IPS-18a (cell line): ENCODE measurements around the gene NRAP.
A peak's percentile ranks its signal among the peaks of the same experiment; 100 is the strongest.
"Not testable (repeated sequence)": the region's sequence is repeated elsewhere in the genome, so short reads cannot be mapped to it uniquely, and the experiment has no call there.

Source experiments
- H3K27ac ChIP-seq: one replicate; pipeline ENCODE4 v1.5.1; 2013; ENCODE audit warnings: low read length
- H3K27me3 ChIP-seq: one replicate; pipeline ENCODE4 v1.6.1; 2013; ENCODE audit warnings: mild to moderate bottlenecking, low read length; ENCODE audit not compliant: control insufficient read depth, insufficient read depth
- H3K36me3 ChIP-seq: one replicate; pipeline ENCODE4 v1.6.1; 2013; ENCODE audit warnings: low read depth, low read length; ENCODE audit not compliant: control insufficient read depth
- H3K4me1 ChIP-seq: one replicate; pipeline ENCODE4 v1.6.1; 2013; ENCODE audit warnings: low read depth, low read length; ENCODE audit not compliant: control insufficient read depth
- H3K4me3 ChIP-seq: one replicate; pipeline ENCODE4 v1.5.1; 2013; ENCODE audit warnings: low read length
- H3K9ac ChIP-seq: one replicate; pipeline ENCODE4 v1.6.1; 2013; ENCODE audit warnings: mild to moderate bottlenecking, low read length, moderate library complexity
- H3K9me3 ChIP-seq: one replicate; pipeline ENCODE4 v1.6.1; 2013; ENCODE audit warnings: low read depth, low read length; ENCODE audit not compliant: control insufficient read depth

NRAP gene

DNA sequence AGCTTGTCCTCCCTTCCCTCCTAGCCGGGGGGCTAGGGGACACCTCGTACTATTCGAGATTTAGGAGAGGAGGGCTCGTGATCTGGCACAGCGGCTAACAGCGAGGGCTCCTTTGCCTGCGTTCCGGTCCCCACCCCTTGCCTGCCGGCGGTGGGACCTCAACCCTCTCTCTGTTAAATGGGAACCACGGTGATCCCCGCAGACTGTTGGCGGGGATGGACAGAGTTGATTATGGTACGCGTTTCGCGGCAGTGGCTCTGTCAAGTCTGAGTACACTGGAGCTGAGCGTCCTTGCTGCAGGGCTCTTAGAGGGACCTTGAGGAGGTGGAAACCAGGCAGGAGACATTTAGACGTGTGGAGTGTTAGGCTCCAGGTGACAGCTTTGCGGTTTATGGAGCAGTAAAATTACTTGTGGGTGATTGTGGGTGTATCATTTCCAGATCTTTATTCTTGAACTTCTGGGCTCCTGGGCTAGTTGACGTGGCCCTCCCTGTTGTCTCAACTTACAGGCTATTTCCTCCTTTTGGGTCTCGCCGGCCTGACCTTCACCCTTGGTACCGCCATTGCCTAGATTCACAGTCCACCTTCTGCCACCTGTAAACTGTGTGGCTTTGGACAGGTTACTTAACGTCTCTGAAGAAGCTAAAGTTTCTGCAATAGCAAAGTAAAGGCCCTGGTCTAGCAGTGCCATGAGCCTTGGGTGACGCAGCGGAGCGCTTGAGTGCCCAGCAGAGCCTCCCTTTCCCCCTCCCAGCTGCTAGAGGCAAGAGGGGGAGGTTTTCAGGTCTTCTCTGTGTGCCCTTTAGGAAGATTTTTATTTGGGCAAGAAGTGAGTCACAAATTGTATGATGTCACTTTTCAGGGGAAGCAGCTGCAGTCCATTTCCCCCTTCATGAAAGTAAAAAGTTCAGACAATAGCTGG is 16.6 kb upstream of the NRAP start:
- H3K9ac ChIP-seq: peak overlapping the region; percentile 68
- H3K4me1 ChIP-seq: peaks cover 5% of the 10 kb centered on the region
- H3K27me3 ChIP-seq: peaks cover 15% of the 10 kb centered on the region
- no peaks in the 10 kb centered on the region for H3K36me3 ChIP-seq
- no peaks in the 10 kb centered on the region for H3K9me3 ChIP-seq
- no peak overlapping the region for H3K27ac ChIP-seq
- peak overlapping the region; percentile 80 for H3K4me3 ChIP-seq

DNA sequence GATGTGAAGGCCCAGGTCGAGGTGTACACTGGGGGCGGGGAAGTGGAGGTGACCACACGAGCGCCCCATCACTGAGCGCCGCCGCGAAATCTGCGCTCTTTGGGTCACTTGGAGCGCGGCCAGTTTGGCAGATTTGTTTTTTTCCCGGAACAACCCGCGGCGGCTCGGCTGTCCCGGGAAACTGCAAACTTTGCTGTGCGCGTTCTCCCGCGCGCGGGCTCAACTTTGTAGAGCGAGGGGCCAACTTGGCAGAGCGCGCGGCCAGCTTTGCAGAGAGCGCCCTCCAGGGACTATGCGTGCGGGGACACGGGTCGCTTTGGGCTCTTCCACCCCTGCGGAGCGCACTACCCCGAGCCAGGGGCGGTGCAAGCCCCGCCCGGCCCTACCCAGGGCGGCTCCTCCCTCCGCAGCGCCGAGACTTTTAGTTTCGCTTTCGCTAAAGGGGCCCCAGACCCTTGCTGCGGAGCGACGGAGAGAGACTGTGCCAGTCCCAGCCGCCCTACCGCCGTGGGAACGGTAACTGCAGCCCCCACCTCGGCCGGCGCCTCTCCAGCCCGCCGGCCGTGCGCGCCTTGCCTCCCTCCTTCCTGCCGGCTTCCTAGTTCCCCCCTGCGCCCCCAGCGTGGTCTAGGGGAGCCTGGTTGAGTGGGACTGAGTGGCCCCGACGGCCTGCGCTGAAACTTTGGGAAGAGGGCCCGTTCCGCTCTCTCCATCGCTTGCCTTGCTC is 15.8 kb upstream of the NRAP start, which contains the start of gene CASP7:
CASP7 (plus strand) TSS at position 450 of the 727 bp plus-strand sequence. CDS start 17,582 bp downstream, outside the sequence.
- Histone ChIP-seq H3K4me3 (peak within 1 kb of the TSS; percentile 80), H3K27me3 (peaks cover 15% of the 10 kb centered on the region), H3K9me3 (no peaks in the 10 kb centered on the region), H3K27ac (no peak within 1 kb of the TSS), H3K4me1 (peaks cover 5% of the 10 kb centered on the region), H3K36me3 (no peaks in the 10 kb centered on the region), H3K9ac (peak within 1 kb of the TSS; percentile 68)

DNA sequence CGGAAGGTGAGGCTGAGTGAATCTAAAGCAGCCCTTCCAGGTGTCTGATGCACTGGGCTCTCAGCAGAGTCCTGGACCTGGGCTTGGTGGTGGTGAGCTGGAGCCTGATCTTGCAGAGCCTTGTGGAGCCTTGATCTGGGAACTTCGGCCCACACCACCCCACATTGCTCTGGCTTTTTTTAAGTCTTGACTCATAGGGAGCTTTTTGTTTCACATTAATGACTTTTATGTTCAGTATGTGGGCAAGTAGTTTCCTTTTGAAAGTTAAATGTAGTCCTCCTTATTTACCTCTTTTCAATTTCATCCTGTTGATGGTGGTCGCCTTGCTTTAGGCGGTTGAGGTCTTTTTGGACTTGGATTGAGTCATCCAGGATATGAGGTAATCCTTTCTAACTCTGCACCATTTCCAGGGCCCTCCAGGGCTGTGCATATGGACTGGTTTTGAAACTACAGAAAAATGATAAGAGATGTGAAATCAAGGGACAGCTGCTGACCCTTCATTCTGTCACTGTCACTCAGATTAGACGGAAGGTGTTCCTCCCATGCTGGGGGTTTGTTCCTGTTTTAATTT is 2.9 kb upstream of the NRAP start:
- Histone ChIP-seq H3K9me3 (no peaks in the 10 kb centered on the region), H3K9ac (no peak overlapping the region), H3K36me3 (no peaks in the 10 kb centered on the region), H3K4me1 (peaks cover 4% of the 10 kb centered on the region), H3K27me3 (no peaks in the 10 kb centered on the region), H3K4me3 (no peak overlapping the region), H3K27ac (no peak overlapping the region)

DNA sequence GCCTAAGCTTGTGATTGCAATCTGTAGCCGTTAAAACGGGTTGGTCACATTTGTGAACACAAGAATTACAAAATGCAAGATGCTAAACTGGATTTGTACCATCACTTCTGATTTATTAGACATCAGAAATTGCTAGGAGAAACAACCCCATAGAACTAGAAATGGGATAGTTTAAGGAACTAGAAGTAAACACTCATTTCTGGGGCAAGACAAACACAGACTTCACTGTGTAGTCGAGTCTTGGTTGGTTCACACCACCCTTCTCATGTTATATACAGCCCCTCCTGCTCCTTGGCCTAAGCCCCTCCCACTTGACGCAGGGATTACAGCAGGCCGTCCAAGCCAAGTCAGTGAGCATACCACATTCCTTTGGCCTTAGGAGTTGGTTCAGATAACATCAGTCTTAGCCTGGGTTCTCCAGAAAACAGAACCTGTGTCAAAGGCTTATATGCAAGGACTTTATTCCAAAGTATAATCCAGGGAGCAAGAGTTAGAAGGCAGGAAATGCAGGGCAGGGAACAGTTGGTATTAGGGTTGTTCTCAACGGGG is 2.0 kb upstream of the NRAP start:
- Histone ChIP-seq H3K9ac (no peak overlapping the region), H3K4me3 (no peak overlapping the region), H3K4me1 (peaks cover 4% of the 10 kb centered on the region), H3K27ac (no peak overlapping the region), H3K9me3 (no peaks in the 10 kb centered on the region), H3K36me3 (no peaks in the 10 kb centered on the region), H3K27me3 (no peaks in the 10 kb centered on the region)

DNA sequence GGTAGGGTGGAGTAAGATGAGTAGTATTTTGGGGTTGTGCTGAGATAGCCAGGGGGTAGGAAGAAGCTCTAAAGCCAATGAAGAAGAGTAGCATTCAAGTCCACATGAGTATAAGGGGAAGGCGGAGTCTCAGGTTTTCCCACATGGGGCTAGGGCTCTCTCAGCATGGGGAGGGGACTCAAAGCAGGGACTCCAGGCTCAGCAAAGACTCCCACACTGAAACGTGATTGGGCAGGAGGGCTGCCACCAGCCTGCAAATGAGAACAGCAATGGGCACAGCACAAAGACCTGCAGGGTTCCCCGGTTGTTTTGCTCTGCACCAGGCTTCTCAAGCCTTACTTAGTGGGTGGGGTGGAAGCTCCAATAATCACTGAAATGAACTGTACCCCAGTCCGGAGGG is 1.5 kb upstream of the NRAP start:
- no peaks in the 10 kb centered on the region for H3K9me3 ChIP-seq
- no peaks in the 10 kb centered on the region for H3K27me3 ChIP-seq
- H3K9ac ChIP-seq: no peak overlapping the region
- H3K4me3 ChIP-seq: no peak overlapping the region
- no peak overlapping the region for H3K27ac ChIP-seq
- H3K36me3 ChIP-seq: no peaks in the 10 kb centered on the region
- H3K4me1 ChIP-seq: peaks cover 4% of the 10 kb centered on the region

DNA sequence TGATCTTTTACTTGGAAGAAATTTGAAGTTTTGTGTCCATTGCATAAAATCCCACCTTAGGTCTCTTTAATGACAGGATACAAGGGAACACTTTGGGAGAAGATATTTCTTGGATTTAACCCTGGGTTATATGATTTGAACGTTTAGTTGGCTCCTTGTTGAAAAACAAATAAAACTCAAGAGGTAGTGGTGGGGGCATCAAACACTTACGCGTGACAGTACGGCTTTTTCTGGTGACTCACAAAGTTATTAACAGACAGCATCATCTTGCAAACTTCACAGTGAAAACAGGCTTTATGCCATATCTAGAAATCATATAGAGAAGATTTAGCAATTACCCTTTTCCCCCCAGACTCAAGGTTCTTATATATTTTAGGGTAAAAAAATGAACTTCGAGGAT is 699 bp downstream of the NRAP start:
- no peaks in the 10 kb centered on the region for H3K27me3 ChIP-seq
- H3K9me3 ChIP-seq: no peaks in the 10 kb centered on the region
- no peak overlapping the region for H3K9ac ChIP-seq
- no peaks in the 10 kb centered on the region for H3K36me3 ChIP-seq
- H3K4me3 ChIP-seq: no peak overlapping the region
- no peak overlapping the region for H3K27ac ChIP-seq
- H3K4me1 ChIP-seq: peaks cover 4% of the 10 kb centered on the region

DNA sequence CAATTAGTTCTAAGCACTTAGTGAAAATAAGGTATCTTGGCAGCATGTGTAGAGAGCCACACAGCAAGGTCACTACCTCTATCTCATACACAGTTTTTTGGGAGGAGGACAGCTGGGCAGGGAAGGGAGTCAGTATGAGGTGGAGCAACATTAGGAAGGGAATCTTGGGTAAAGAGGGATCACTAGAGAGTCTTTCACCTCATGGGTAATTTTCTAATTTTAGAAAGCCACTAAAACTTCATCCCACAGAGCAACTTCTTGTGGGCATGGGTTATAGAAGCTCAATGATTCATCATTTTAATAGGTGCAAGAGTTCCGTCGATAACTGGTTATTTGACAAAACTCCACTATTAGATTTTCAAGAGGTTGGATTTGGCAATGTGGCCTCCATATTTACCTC is 2.5 kb downstream of the NRAP start:
- Histone ChIP-seq H3K27ac (no peak overlapping the region), H3K27me3 (no peaks in the 10 kb centered on the region)

DNA sequence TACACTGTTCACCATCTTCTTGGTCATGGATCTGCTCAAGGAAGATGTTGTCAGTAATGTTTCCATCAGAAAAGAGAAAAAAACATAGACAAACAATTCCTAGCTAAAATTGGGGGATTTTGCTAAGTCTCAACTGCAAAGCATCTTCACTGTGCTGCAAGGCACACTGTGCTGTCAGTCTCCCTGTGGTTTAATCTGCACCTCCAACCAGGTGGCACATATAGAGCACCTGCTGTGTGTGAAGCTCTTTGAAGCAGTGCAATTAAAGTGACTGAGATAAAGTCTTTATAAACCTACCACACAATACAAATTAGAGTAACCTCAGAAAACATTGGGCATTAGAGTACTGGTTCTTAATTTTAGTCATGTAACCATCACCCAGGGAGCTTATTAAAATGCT is 6.3 kb downstream of the NRAP start:
- no peaks in the 10 kb centered on the region for H3K9me3 ChIP-seq
- H3K4me3 ChIP-seq: no peak overlapping the region
- no peaks in the 10 kb centered on the region for H3K27me3 ChIP-seq
- no peak overlapping the region for H3K27ac ChIP-seq
- H3K36me3 ChIP-seq: no peaks in the 10 kb centered on the region
- H3K9ac ChIP-seq: no peak overlapping the region
- no peaks in the 10 kb centered on the region for H3K4me1 ChIP-seq

More for the DNA sequence above, 2.5 kb downstream of the NRAP start:
- Histone ChIP-seq H3K36me3 (no peaks in the 10 kb centered on the region), H3K9ac (no peak overlapping the region), H3K9me3 (no peaks in the 10 kb centered on the region), H3K4me1 (peaks cover 4% of the 10 kb centered on the region), H3K4me3 (no peak overlapping the region)

DNA sequence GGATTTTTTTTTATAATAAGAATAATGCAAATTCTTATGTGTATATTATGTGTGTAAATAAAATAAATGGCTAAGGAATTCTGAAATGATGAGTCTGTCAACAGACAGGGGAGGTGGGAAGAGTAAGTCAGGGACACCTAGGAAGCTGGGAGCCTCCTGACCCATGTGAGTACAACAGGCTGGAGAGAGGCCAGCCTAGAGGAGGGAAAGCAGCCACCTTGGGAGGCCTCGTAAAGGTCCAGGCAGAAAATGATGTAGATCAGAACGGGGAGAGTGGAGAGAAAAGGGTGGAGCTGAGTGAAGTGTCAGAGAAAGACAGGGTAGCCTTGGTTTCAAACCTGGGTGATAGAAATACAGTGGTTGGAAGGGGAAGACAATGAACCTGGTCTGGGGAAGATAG is 6.9 kb downstream of the NRAP start:
- Histone ChIP-seq H3K9ac (no peak overlapping the region), H3K9me3 (no peaks in the 10 kb centered on the region), H3K27ac (no peak overlapping the region), H3K4me3 (no peak overlapping the region), H3K36me3 (no peaks in the 10 kb centered on the region), H3K27me3 (no peaks in the 10 kb centered on the region), H3K4me1 (no peaks in the 10 kb centered on the region)

DNA sequence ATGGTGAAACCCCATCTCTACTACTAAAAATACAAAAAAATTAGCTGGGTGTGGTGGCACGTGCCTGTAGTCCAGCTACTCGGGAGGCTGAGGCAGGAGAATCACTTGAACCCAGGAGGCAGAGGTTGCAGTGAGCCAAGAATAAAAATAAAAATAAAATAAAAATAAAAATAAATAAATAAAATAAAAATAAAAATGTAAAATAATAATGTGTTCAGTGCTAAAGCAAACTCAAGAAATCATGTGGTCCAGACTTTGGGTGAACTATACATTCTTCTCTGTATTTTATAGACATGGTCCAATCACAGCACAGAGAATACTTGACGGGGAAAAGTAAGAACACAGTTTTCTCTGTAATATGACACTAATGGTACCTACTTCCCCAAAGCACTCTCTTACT is 11.4 kb downstream of the NRAP start:
- H3K9me3 ChIP-seq, H3K27me3 ChIP-seq, H3K36me3 ChIP-seq: not testable (repeated sequence)

DNA sequence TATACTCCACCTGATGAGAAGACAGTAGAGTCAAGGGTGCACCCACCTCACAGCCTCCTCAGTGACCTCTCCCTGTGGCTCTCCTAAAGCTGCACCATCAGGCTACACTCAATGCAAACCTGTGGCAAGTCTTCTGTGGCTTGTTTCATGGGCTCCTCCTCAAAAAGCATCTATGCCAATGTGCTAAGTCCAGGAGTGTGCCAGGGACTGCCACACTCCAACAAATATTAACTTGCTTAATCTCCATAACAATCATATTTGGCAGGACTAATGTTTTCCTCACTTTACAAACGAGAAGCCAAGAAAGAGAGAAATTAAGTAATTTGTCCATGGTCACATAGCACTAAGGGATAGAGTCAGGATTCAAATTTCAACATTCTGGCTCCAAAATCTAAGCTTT is 11.9 kb downstream of the NRAP start:
- H3K27ac ChIP-seq: no peak overlapping the region
- no peaks in the 10 kb centered on the region for H3K36me3 ChIP-seq
- H3K4me3 ChIP-seq: no peak overlapping the region
- no peaks in the 10 kb centered on the region for H3K4me1 ChIP-seq
- no peak overlapping the region for H3K9ac ChIP-seq
- no peaks in the 10 kb centered on the region for H3K27me3 ChIP-seq
- no peaks in the 10 kb centered on the region for H3K9me3 ChIP-seq

More for the DNA sequence above, 11.4 kb downstream of the NRAP start:
- not testable (repeated sequence) for H3K4me3 ChIP-seq, H3K27ac ChIP-seq, H3K9ac ChIP-seq, H3K4me1 ChIP-seq
